WERI-Rb-1 (cell line): ENCODE results near the gene NNT.
"Not testable (repeated sequence)": the region's sequence is repeated elsewhere in the genome, so short reads cannot be mapped to it uniquely, and the experiment has no call there.

ENCODE experiments used
- DNase-seq: peaks from one replicate; pipeline ENCODE4 v3.0.0-alpha.2; 2020
- H3K27ac ChIP-seq: fragments of 250-450 bp; sonication (Bioruptor Pico); 2 replicates; pipeline ENCODE4 v1.5.1; 2020; ENCODE audit warnings: mild to moderate bottlenecking, moderate library complexity
- H3K27me3 ChIP-seq: fragments of 250-450 bp; sonication (Bioruptor Pico); 2 replicates; pipeline ENCODE4 v1.5.1; 2021; ENCODE audit warnings: mild to moderate bottlenecking, low read depth, moderate library complexity; ENCODE audit not compliant: insufficient read depth, severe bottlenecking
- H3K36me3 ChIP-seq: fragments of 250-450 bp; sonication (Bioruptor Pico); 2 replicates; pipeline ENCODE4 v1.5.1; 2020; ENCODE audit warnings: mild to moderate bottlenecking, moderate library complexity
- H3K4me3 ChIP-seq: 2 replicates; pipeline ENCODE4 v1.5.1; 2011; ENCODE audit warnings: low read depth, mild to moderate bottlenecking, control low read depth, low read length
- H3K9me3 ChIP-seq: fragments of 250-450 bp; sonication (Bioruptor Pico); 2 replicates; pipeline ENCODE4 v1.5.1; 2021; ENCODE audit warnings: mild to moderate bottlenecking, moderate library complexity; ENCODE audit not compliant: severe bottlenecking
- CTCF ChIP-seq: IDR thresholded peaks from 2 replicates; pipeline ENCODE4 v1.5.1; 2011; ENCODE audit warnings: low read depth, mild to moderate bottlenecking, control low read depth, inconsistent platforms, low read length

The NNT gene

GRCh38 chr5:43711496-43711895, 108.5 kb downstream of the NNT start:
- H3K4me3 ChIP-seq, result no peak overlapping the region
- H3K36me3 ChIP-seq, result no peaks in the 10 kb centered on the region
- peaks cover 8% of the 10 kb centered on the region for H3K27me3 ChIP-seq
- no peak for TF ChIP-seq CTCF
- DNase-seq, result no peak
- no peaks in the 10 kb centered on the region for H3K9me3 ChIP-seq
- H3K27ac ChIP-seq, result no peak overlapping the region

- no peak overlapping the region for H3K4me3 ChIP-seq
- TF ChIP-seq CTCF, result no peak
- H3K27ac ChIP-seq, result no peak overlapping the region
- DNase-seq, result no peak
- H3K36me3 ChIP-seq, result no peaks in the 10 kb centered on the region
- peaks cover 8% of the 10 kb centered on the region for H3K27me3 ChIP-seq
- no peaks in the 10 kb centered on the region for H3K9me3 ChIP-seq
These were observed 109.1 kb downstream of the NNT start for GRCh38 chr5:43712081-43712480.

GRCh38 chr5:43719783-43720182, 116.8 kb downstream of the NNT start:
- H3K9me3 ChIP-seq, H3K27me3 ChIP-seq, DNase-seq, H3K27ac ChIP-seq, H3K4me3 ChIP-seq, H3K36me3 ChIP-seq: not testable (repeated sequence)

- Histone ChIP-seq H3K36me3 (no peaks in the 10 kb centered on the region), H3K4me3 (no peak overlapping the region), H3K9me3 (no peaks in the 10 kb centered on the region), H3K27me3 (peaks cover 35% of the 10 kb centered on the region), H3K27ac (no peak overlapping the region)
- DNase-seq, result no peak
- no peak for TF ChIP-seq CTCF
These were observed 125.6 kb downstream of the NNT start for GRCh38 chr5:43728581-43728980.

- DNase-seq, result no peak
- peaks cover 41% of the 10 kb centered on the region for H3K27me3 ChIP-seq
- no peaks in the 10 kb centered on the region for H3K9me3 ChIP-seq
- no peaks in the 10 kb centered on the region for H3K36me3 ChIP-seq
- H3K4me3 ChIP-seq, result no peak overlapping the region
- H3K27ac ChIP-seq, result no peak overlapping the region
- no peak for TF ChIP-seq CTCF
These were observed 127.0 kb downstream of the NNT start for GRCh38 chr5:43729846-43730478.

- Histone ChIP-seq H3K36me3 (no peaks in the 10 kb centered on the region), H3K9me3 (no peaks in the 10 kb centered on the region), H3K4me3 (no peak overlapping the region), H3K27ac (no peak overlapping the region), H3K27me3 (peaks cover 40% of the 10 kb centered on the region)
- no peak for DNase-seq
- TF ChIP-seq CTCF, result no peak
These were observed 127.9 kb downstream of the NNT start for GRCh38 chr5:43730832-43731342.
